Measurements from ENCODE around the gene ITGA5.
A peak's percentile ranks its signal among the peaks of the same experiment; 100 is the strongest.

ITGA5 gene

GRCh38 chr12:54439521-54440255 is 20.6 kb upstream of the ITGA5 start:
- Histone ChIP-seq H3K27ac (no peak overlapping the region), H3K9ac (no peak overlapping the region), H3K4me3 (ENCODE audit: low read depth, low read length) (no peak overlapping the region), H3K4me1 (peaks cover 8% of the 10 kb centered on the region), H3K79me2 (no peaks in the 10 kb centered on the region), H3K27me3 (ENCODE audit: control insufficient read depth, insufficient read depth, low read length) (no peaks in the 10 kb centered on the region), H3K4me2 (ENCODE audit: low read length) (no peak overlapping the region), H3K9me3 (ENCODE audit: control insufficient read depth, low read length) (no peaks in the 10 kb centered on the region), H3K36me3 (ENCODE audit: control insufficient read depth, insufficient read depth, low read length) (no peaks in the 10 kb centered on the region), H2AFZ (peak overlapping the region; percentile 35)
- TF ChIP-seq CTCF (IDR thresholded peaks at IDR 0.05) = peak; percentile 83

- no peak overlapping the region for H3K4me3 ChIP-seq (ENCODE audit: low read depth, low read length)
- no peaks in the 10 kb centered on the region for H3K27me3 ChIP-seq (ENCODE audit: control insufficient read depth, insufficient read depth, low read length)
- no peaks in the 10 kb centered on the region for H3K36me3 ChIP-seq (ENCODE audit: control insufficient read depth, insufficient read depth, low read length)
- peaks cover 8% of the 10 kb centered on the region for H3K4me1 ChIP-seq
- no peak overlapping the region for H3K27ac ChIP-seq
- H3K4me2 ChIP-seq (ENCODE audit: low read length) = no peak overlapping the region
- H3K9ac ChIP-seq = no peak overlapping the region
- TF ChIP-seq CTCF (IDR thresholded peaks at IDR 0.05) = no peak
- H3K79me2 ChIP-seq = no peaks in the 10 kb centered on the region
- H2AFZ ChIP-seq = peak overlapping the region; percentile 35
- no peaks in the 10 kb centered on the region for H3K9me3 ChIP-seq (ENCODE audit: control insufficient read depth, low read length)
Measured at GRCh38 chr12:54439096-54439495, 20.0 kb upstream of the ITGA5 start.

- no peak for TF ChIP-seq CTCF (IDR thresholded peaks at IDR 0.05)
Measured at GRCh38 chr12:54438517-54438916, 19.5 kb upstream of the ITGA5 start.

GRCh38 chr12:54437697-54438096 is 18.6 kb upstream of the ITGA5 start:
- no peak overlapping the region for H3K9ac ChIP-seq
- H2AFZ ChIP-seq = no peak overlapping the region
- H3K27ac ChIP-seq = no peak overlapping the region
- H3K27me3 ChIP-seq (ENCODE audit: control insufficient read depth, insufficient read depth, low read length) = no peaks in the 10 kb centered on the region
- H3K4me1 ChIP-seq = peaks cover 8% of the 10 kb centered on the region
- no peak overlapping the region for H3K4me2 ChIP-seq (ENCODE audit: low read length)
- H3K36me3 ChIP-seq (ENCODE audit: control insufficient read depth, insufficient read depth, low read length) = no peaks in the 10 kb centered on the region
- TF ChIP-seq CTCF (IDR thresholded peaks at IDR 0.05) = no peak
- H3K4me3 ChIP-seq (ENCODE audit: low read depth, low read length) = no peak overlapping the region
- no peaks in the 10 kb centered on the region for H3K79me2 ChIP-seq
- no peaks in the 10 kb centered on the region for H3K9me3 ChIP-seq (ENCODE audit: control insufficient read depth, low read length)

More at GRCh38 chr12:54438517-54438916, 19.5 kb upstream of the ITGA5 start:
- Histone ChIP-seq H3K27me3 (ENCODE audit: control insufficient read depth, insufficient read depth, low read length) (no peaks in the 10 kb centered on the region), H3K4me3 (ENCODE audit: low read depth, low read length) (no peak overlapping the region), H3K4me2 (ENCODE audit: low read length) (no peak overlapping the region), H2AFZ (no peak overlapping the region), H3K27ac (no peak overlapping the region), H3K79me2 (no peaks in the 10 kb centered on the region), H3K36me3 (ENCODE audit: control insufficient read depth, insufficient read depth, low read length) (no peaks in the 10 kb centered on the region), H3K4me1 (peaks cover 8% of the 10 kb centered on the region), H3K9ac (no peak overlapping the region), H3K9me3 (ENCODE audit: control insufficient read depth, low read length) (no peaks in the 10 kb centered on the region)

- H3K79me2 ChIP-seq = no peaks in the 10 kb centered on the region
- no peaks in the 10 kb centered on the region for H3K9me3 ChIP-seq (ENCODE audit: control insufficient read depth, low read length)
- no peak for TF ChIP-seq CTCF (IDR thresholded peaks at IDR 0.05)
- H3K4me3 ChIP-seq (ENCODE audit: low read depth, low read length) = no peak overlapping the region
- H2AFZ ChIP-seq = no peak overlapping the region
- no peaks in the 10 kb centered on the region for H3K27me3 ChIP-seq (ENCODE audit: control insufficient read depth, insufficient read depth, low read length)
- no peaks in the 10 kb centered on the region for H3K36me3 ChIP-seq (ENCODE audit: control insufficient read depth, insufficient read depth, low read length)
- no peak overlapping the region for H3K27ac ChIP-seq
- no peak overlapping the region for H3K9ac ChIP-seq
- no peak overlapping the region for H3K4me2 ChIP-seq (ENCODE audit: low read length)
- peaks cover 8% of the 10 kb centered on the region for H3K4me1 ChIP-seq
Measured at GRCh38 chr12:54437243-54437642, 18.2 kb upstream of the ITGA5 start.

Measured in parathyroid adenoma (tissue), 2 donors.